ENCODE results near the gene DAPK2.
"Not testable (repeated sequence)": the region's sequence is repeated elsewhere in the genome, so short reads cannot be mapped to it uniquely, and the experiment has no call there.

The DAPK2 gene

DNA sequence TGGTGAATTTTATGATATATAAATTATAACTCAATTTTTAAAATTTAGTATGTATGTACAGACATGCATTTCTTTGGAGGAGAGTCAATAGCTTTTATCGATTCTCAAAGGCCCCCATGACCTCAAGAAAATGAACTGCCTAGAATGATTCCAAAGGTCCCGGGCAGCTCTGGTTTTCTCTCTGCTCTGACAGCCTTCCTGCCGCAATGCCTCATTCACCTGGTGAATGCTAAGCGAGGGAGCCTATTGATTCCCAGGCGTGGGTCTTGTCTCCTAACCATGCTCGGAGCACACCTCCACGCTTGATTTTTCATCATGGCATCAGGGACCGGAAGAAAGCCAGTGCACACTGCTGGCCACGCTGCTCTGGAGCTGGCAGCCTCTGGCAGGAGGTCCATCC lies 132.9 kb downstream of the DAPK2 start:
- DNase-seq (ENCODE audit: low read depth) = no peak

DNA sequence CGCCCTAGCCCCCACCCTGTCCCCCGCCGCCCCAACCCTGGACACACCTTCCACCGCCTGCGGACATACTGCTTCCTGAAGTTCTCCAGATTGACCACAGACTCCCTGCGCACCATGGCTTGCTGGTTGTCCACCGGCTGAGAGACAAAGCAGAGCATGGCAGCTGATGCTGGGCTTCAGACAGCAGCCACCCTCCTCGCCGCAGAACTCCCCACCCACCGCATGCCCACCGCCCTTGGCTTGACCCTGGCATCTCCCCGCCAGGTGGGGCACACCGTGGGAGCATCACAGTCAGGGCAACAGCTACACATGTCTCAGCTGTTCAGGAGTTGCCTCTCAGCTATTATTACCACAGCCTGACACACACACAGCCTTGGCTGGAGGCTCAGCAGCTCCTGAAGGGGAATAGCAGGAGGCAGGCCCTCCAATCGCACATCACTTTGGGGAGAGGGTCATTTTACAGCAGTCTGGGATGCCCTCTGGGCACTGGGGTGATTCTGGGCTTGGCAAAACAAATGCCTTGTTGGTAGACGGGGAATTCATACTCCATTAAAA lies 134.1 kb downstream of the DAPK2 start:
- DNase-seq (ENCODE audit: low read depth) = no peak

DNA sequence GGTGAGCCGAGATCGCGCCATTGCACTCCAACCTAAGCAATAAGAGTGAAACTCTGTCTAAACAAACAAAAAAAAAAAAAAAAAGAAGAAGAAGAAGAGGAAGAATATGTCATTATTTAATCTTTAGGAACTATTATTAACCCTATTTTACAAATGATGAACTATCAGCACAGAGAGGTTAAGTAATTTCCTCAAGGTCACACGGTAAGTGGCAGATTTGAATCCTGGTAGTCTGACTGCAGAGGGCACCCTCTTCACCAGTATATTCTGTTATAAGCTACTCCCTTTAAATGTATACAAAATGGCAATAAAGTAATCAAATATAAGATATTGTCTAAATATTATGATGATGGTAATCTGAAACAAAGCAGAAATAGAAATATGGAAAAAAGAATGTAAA lies 135.1 kb downstream of the DAPK2 start:
- DNase-seq (ENCODE audit: low read depth) = no peak

DNA sequence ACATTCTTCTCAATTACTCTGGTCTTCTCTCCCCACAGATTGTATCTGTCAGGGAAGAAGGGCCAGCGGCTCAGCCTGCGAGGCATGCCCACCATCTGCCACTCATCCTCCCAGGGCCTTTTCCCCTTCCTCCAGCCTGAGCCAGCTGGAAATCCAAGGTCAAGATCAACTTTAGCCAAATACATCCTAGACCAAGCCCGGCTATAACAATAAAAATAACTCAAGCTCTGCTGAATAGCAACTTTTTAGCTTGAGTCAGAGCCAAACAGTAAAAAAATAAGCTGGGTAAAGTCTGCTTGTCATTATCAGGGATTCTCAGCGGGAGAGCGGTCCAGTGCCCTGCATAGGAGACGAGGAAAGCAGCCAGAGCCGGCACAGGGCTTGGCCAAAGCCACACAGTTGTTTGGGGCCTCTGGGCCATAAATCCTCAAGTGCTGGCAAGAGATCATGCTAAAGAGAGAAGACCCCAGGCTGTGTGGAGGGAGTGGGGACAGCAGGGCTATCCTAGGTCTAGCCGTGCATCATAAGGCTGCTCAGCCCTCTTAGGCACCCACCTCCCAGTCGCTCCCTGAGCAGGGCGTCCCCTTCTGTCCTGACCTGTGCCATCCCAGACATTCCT lies 136.4 kb downstream of the DAPK2 start:
- peak; percentile 94 for DNase-seq (ENCODE audit: low read depth)

DNA sequence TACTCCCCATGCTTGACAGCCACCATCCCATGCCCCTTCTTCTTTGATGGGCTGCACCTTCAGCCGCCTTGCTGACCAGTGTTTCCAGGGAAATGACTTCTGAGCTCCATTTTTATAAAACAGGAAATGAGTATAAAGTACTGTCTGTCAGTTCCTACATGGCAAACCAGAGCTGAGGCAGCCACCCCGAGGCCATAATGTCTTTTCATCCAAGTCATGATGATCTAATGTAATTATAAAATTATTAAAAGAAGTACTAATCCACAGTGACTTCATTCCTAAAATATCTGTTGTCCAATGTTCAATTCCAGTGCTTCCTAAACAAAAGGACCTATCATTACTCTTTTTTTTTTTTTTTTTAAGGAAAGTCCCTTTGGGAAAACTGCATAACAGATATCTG lies 137.3 kb downstream of the DAPK2 start:
- DNase-seq (ENCODE audit: low read depth) = peak; percentile 89

DNA sequence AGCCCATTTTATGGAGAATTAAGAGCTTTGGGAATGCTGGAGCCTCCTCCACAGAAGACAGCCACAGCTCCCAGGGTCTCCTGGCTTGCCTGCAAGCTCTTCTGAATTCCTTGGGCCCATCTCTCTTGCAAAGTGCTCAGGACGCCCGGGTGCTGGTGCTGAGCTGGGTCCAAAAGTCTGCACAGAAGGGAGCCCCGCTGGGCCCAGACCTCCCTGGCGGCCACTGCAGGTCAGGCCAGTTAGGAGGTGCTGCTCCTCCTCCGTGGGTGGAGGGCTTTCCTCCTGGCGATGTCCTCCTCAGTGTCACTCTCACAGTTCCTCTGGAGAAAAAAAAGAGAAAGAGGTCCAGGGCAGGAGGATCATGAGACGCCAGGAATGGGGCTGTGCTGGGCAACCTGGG lies 138.0 kb downstream of the DAPK2 start:
- DNase-seq (ENCODE audit: low read depth) = no peak

DNA sequence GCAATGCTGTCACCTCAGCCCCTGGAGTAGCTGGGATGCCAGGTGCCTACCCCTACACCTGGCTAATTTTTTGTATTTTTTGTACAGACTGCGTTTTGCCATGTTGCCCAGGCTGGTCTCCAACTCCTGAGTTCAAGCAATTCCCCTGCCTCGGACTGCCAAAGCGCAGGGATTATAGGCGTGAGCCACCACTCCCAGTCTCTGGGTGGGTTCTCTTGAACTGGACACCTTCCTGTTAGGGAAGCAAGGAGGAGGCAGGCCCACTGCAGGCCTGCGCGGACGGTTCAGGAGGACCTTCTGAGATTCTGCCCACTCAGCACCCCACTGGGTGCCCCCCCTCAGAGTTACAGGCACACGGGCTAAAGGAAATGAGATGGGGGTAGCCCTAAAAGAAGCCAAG lies 138.8 kb downstream of the DAPK2 start:
- no peak for DNase-seq (ENCODE audit: low read depth)

DNA sequence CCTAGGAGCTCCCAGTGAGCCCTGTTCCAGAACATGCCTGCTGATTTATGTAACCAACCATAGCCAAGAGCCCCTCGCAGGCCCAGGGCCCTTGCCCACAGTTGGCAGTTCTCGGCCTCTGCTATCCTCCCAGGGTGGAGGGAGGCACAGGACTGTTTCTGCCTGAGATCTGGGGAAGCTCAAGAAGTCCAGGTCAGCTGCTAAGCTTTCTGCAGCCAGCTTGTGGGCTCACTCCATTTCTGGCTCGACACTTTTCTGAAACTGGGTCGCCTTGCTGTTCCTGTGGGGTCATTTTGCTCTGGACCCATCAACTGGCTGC lies 140.1 kb downstream of the DAPK2 start:
- no peak for DNase-seq (ENCODE audit: low read depth)

DNA sequence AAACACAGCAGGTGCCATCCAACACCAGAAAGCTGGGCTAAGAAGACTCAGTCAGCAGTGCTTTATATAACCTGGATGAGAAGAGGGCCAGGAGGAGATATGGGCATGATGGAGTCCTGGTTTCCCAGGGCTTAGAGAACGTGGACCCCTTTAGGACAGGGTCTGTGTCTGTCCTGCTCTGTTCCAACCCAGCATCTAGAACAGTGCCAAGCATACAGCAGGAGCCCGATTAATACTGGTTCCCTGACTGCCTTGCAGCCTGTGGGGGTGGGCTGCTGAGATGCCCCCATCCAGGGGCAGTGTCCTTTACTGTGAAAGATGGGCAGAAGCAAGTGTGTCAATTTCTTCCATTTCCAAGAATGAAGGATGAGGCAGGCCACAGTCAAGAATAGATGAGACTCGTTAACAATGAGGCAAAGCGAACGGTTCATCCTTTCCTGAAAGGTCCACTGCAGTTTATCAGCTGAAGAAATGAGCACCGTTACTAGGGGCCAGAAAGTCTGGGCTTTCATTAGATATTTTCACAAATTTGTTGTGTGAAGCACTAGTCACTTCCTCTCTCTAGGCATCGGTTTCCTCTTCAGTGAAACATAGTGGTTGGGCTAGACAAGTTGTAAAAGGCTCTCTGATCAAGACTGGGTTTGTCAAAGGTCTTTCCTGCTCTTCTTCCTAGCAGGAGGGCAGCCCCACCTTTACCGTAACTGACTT lies 140.6 kb downstream of the DAPK2 start:
- DNase-seq (ENCODE audit: low read depth) = peak; percentile 33

DNA sequence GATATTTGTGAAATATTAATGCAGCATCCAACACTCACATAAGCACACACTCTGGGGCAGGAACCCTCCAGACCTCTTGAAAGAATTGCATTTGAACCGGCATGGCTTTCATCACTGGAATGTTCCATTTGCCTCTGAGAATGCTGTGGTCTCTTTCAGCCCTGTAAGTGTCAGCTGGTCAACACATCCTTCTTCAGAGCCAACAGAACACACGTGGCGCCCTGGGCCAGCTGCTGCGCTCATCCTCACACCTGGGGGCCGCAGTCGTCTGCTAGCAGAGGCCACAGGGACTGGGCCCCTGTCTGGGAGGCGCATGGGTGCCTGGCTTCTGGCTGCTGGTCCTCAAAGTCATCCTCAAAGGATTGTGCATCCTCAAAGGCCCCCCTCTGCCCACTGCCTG lies 141.2 kb downstream of the DAPK2 start:
- DNase-seq (ENCODE audit: low read depth) = peak; percentile 34

DNA sequence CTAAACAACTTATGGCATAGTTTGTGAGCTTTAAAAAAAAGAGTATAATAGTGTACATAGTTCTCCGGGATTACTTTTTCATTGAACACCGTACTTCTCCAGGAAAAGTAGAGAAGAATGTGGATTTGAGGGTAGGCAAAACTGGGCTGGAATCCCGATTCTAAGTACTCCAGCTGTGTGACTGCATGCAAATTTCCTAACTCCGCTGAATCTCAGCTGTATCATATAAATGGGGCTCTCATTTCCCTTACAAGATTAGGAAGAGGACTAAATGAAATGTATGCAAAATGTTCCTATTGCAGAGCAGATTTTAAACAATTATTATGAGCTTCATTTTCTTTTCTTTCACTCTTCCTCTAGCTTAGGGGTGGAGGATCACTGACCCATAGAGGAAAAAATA lies 142.2 kb downstream of the DAPK2 start:
- DNase-seq (ENCODE audit: low read depth) = no peak

DNA sequence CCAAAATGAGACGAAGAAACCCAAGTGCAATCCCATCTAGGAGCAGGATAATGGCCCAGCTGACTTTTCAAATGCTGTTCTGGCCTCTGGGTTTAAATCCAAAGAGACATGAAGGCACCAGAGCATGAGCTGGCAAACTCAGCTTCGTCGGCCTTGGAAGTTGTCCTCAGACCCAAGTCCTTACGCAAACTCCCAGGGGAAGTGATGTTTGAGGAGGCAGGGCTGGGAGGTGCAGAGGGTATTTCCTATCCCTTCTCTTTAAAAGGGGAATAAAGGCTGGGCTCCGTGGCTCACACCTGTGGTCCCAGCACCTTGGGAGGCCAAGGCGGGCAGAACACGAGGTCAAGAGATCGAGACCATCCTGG lies 143.6 kb downstream of the DAPK2 start:
- no peak for DNase-seq (ENCODE audit: low read depth)

DNA sequence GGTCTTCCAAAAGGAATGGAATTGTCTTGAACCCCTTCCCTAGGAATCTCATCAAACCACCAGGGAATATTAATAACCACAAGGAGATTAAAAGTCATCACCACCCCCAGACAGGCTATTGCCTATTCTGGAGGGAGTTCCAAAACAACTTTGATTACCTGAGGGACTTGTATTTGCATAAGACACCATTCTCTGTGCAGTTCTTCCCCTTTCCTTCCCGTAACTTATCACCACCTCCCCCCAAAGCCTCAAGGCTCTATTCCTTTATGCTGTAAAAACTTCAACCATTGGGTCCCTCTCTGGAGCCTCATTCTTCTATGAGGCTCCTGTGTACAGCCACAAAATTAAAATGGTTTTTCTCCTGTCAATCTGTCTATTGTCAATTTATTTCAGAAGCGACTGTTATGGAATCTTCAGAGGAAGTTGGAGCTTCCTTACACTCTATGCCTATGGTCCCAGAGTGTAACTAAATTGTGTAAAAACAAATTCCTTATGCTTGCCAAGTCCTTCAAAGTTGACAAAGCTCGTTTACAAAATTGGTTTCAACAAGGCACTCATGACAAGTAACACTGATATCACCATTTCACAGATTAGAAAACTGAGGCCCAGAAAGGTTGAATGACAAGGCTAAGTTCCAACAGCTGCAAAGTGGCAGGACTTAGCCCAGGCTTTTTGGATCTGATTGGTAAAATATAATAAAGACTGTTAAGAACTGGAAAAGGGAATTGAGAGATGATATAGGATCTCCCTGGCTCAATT lies 144.2 kb downstream of the DAPK2 start:
- DNase-seq (ENCODE audit: low read depth) = no peak

DNA sequence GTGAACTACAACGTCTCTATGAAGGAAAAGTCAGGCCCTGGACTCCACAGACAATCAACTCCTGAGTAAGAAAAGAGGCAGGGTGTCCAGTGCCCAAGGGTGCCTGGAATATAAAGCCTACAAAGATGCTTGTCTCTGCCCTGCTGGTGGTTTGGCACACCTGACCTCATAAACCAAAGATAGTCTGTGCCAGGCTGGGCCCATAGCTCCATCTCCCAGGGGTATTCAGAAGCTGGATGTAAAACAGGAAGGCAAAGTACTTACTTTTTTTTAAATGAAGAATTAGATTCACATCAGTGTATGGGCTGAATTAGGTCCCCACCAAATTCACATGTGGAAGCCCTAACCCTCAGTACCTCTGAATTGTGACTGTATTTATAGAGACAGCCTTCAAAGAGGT lies 146.0 kb downstream of the DAPK2 start:
- no peak for DNase-seq (ENCODE audit: low read depth)

DNA sequence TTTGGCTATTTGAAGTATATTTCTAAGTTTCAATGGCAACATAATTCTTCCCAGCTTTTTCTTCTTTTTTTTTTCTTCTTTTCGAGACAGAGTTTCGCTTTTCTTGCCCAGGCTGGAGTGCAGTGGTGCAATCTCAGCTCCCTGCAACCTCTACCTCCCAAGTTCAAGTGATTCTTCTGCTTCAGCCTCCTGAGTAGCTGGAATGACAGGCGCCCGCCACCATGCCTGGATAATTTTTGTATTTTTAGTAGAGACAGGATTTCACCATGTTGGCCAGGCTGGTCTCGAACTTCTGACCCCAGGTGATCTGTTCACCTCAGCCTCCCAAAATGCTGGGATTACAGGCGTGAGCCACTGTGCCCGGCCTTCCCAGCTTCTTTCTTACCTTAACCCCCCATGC lies 146.7 kb downstream of the DAPK2 start:
- not testable (repeated sequence) for DNase-seq (ENCODE audit: low read depth)

DNA sequence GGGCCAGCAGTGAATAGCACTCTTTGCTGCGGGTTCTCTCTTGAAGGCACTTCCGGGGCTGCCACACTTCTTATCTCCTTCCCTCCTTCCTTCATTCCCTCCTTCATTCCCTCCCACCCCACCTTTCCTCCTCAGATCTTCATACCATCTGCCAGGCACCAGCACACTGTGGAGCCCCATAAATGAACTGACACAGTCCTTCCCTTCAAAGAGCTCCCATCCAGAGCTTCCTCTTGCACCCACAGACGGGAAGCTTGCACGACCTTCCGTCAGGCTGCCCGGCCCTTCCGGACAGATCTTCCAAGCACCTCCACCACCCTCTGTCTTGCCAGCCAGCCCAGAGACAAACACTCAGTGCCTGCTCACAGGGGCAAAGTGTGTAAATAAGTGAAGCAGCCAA lies 147.1 kb downstream of the DAPK2 start:
- DNase-seq (ENCODE audit: low read depth) = no peak

DNA sequence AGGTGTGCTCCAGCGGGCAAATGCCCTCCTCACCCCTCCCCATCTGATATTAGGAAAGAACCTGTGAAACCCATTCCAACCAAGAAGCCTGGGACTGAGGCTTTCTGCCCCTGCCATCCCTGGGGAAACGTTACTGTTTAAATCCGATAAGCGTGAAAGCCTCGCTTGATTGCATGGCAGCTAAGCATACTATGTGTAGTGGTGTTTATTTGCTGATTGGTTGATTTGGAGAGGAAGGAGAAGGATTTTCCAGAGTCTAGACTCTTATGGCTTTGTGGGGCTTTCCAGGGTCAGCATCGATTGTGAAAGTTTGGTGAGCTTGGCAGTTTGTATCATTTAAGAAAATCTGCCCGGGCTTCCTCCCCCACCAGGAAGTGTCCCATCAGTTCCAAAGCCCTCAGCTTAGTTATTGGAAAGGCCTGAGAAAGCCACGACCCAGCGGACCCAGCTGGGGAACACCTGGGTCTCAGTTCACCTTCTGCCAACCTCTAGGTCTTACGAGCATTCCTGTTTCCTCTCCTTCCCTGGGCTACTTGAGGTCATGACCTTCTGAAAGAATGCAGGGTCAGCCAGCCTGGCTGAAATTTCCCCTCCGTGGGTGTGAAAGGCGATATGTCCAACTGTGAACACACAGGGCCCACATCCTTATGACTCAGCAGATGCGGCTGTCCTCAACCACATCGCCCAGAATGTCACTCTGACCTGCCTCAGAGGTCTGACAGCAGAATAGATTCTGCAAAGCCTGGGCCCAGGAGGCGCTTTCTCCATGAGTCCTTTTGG lies 149.8 kb downstream of the DAPK2 start:
- peak; percentile 86 for DNase-seq (ENCODE audit: low read depth)

DNA sequence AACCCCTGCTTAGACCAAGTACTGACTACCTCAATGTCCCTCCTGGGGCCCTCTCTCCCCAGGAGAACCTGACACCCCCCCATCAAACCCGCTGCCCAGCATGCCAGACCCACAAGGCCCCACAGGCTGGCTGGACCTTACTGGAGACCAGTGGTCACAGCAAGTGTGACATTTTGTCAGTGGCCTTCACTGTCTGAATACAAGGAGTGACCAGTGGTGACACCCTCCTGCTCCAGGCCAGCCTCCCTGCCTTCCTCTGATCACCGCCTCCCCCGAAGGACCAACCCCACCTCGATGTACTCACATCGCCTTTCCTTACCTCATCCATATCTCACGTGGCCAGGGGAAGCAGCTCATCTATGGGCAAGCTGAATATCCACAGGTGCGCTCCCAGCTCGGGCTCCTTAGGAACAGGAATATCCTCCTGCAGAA lies 150.5 kb downstream of the DAPK2 start:
- DNase-seq (ENCODE audit: low read depth) = no peak

DNA sequence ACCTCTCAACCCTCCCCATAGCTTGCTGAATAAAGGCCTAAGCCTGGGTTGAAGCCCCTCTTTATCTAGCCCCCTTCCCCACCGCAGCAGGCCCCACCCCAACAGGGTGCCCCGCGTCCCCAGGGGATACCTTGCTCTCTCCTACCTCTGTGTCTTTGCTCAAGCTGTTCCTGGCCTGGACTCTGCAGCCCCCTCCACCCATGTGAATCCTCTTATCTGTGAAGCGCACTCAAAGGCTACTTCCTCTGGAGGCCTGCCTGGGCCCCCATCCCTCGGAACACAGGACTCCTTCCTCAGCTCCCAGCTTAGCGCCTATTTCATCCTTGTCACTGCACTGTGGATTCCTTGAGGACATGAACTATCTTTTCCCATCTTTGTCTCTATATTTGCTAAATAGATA lies 151.1 kb downstream of the DAPK2 start:
- DNase-seq (ENCODE audit: low read depth) = no peak

DNA sequence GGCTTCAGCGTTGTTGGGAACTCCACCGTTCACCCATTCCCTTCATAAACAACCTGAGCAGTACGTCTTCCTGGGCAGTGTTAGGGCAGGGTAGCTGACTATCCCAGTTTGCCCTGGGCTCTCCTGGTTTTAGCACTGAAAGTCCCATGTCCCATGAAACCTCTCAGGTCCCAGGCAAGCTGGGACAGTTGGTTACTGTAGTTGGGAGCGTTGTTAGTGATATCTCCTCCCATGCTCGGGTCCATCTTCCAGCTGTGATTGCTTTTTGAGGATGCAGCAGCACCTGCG lies 151.7 kb downstream of the DAPK2 start:
- DNase-seq (ENCODE audit: low read depth) = no peak

DNA sequence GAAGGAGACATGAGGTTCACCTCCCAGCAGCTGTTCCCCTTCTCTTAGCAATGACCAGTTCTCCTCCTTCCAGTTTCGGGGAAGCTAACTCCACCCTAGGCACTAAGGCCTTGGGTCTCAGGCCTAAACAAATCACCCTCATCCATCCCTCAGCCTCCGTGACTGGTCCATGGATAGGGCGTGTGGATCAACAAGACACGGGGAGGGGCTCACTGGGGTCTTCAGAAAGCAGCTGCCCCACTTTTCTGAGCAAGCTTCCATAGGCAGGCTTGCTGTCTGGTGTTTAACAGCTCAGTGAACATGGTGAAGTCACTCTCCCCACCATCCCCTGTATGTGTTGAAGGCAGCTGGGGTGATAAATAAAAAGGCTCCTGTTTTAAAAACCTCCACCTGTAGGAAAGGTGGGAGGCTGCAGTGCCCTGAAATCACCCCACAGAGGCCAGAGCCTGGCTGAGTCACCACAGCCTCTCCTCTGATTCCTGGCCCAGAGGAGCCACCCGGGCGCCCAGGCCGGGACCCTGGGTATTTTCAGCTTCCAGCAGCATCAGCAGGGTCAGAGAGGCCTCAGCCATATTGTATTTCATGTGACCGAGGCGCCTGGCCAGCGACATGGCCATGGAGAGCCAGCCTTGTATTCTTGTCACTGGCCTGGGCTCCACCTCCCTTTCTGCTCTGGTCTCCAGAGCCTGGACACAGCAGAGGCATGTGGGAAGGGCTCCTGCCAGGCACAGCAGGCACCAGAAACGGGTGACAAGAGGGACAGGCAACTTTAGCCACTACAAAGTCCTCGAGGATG lies 152.2 kb downstream of the DAPK2 start:
- no peak for DNase-seq (ENCODE audit: low read depth)
